ENCODE results near the gene DSCAML1.
"Not testable (repeated sequence)": the region's sequence is repeated elsewhere in the genome, so short reads cannot be mapped to it uniquely, and the experiment has no call there.

The DSCAML1 gene

DNA sequence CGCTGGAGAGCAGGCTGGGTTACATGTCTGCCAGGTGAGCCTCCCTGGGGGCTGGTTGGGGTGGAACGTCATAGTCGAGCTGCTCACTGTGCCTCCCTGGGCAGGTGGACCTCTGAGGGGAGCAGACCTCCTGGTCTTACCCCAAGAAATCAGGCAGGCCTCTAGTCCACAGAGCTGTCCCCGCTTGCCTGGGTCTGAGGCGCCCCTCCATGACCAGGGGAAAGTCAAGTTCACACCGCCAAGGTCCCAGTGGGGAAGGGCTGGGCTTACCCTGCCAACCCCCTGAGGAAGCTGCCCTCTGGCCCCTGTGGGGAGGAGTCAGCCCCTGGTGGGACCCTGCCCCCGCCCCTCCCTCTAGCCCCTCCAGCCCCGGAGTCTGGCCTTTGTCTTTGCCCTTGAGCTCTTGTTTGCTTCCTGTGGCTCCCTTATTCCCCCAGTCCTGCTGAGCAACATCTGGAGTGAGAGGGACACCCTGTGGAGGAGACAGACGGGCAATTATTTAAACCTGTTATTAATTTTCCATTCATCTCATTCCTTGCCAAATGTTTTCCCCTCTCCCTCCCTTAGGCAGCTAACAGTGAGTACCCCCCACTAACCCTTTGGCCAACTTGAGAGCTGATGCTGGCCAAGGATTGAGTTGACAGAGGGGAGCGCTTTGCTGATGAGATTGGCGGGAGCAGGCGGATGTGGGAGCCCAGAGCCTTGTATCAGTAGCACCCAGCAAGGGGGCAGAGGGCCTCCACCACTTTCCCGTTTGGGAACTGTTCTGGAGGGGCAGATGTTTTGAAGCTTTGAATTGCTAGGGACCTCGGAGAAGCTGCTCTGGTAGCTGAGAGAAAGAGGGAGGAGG, 385.9 kb downstream of the DSCAML1 start:
- no peak for DNase-seq (ENCODE audit: extremely low read depth, low read depth)
- TF ChIP-seq, protein P1, sequence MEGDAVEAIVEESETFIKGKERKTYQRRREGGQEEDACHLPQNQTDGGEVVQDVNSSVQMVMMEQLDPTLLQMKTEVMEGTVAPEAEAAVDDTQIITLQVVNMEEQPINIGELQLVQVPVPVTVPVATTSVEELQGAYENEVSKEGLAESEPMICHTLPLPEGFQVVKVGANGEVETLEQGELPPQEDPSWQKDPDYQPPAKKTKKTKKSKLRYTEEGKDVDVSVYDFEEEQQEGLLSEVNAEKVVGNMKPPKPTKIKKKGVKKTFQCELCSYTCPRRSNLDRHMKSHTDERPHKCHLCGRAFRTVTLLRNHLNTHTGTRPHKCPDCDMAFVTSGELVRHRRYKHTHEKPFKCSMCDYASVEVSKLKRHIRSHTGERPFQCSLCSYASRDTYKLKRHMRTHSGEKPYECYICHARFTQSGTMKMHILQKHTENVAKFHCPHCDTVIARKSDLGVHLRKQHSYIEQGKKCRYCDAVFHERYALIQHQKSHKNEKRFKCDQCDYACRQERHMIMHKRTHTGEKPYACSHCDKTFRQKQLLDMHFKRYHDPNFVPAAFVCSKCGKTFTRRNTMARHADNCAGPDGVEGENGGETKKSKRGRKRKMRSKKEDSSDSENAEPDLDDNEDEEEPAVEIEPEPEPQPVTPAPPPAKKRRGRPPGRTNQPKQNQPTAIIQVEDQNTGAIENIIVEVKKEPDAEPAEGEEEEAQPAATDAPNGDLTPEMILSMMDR (IDR thresholded peaks at IDR 0.05; ENCODE audit: low read depth, low read length): no peak

DNA sequence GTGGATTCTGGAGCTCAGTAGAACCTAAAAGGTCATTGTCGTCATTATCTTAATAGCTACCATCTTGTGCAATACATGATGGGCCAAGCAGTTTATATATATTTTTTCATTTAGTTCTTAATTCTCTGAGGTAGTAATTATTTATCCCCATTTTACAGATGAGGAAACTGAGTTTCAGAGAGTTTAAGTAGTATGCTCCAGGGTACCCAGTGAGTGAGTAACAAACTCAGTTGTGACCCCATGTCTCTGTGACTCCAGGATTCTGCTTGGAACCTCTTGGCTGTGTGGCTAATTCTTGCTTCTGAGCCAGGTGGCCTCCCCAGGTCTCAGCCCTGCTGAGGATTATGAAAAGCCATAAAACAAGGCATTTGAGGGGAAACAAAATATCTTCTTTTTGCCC, 386.8 kb downstream of the DSCAML1 start:
- TF ChIP-seq, protein P1 (IDR thresholded peaks at IDR 0.05; ENCODE audit: low read depth, low read length): no peak
- no peak for DNase-seq (ENCODE audit: extremely low read depth, low read depth)

DNA sequence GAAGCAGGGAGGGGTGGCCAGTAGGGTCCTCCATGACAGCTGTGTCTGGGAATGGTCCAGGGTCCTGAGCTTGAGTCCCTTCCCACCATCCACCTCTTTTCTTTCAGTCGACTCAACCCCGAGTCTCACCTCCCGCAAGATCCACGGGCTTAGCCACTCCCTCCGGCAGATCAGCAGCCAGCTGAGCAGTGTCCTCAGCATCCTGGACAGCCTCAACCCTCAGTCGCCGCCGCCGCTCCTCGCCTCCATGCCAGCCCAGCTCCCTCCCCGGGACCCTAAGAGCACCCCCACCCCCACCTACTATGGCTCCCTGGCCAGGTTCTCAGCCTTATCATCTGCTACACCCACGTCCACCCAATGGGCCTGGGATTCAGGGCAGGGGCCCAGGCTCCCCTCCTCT, 387.5 kb downstream of the DSCAML1 start:
- TF ChIP-seq, protein P1 (IDR thresholded peaks at IDR 0.05; ENCODE audit: low read depth, low read length): no peak

DNA sequence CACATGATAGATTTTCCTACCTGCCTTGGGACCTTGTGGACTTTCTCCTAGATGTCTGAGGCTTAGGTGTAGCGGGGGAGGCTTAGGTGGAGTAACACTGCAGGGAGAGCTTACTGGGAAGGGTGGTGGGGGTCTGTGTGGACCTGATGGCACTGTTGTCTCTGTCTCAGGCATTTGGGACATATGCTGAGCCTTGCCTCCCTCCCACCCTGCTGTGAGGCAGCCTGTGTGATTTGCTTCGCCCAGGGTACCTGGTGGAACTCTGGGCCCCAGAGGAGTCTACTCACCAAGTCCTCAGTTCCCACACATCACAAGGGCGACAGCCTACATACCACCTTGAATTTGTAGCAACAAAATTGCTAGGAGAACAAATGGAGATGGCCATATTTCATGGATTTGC, 388.7 kb downstream of the DSCAML1 start:
- TF ChIP-seq, protein P1 (IDR thresholded peaks at IDR 0.05; ENCODE audit: low read depth, low read length): no peak
- DNase-seq (ENCODE audit: extremely low read depth, low read depth): no peak

More for the DNA sequence above, 387.5 kb downstream of the DSCAML1 start:
- no peak for DNase-seq (ENCODE audit: extremely low read depth, low read depth)

DNA sequence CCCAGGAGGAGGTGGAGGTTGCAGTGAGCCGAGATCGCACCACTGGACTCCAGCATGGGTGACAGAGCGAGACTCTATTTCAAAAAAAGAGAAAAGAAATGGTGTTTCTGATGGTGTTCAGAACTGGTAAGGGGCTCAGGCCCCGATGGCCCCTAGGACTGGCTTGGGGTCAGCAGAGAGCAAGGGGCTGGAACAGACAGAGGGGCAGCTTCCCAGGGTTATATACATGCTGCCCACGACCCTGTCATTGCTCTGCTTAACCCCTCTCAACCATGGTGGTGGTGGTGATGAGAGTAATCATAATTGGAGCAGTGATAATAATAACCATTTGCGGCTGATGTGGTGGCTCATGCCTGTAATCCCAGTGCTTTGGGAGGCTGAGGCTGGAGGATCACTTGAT, 390.0 kb downstream of the DSCAML1 start:
- no peak for DNase-seq (ENCODE audit: extremely low read depth, low read depth)
- TF ChIP-seq, protein P1 (IDR thresholded peaks at IDR 0.05; ENCODE audit: low read depth, low read length): no peak

DNA sequence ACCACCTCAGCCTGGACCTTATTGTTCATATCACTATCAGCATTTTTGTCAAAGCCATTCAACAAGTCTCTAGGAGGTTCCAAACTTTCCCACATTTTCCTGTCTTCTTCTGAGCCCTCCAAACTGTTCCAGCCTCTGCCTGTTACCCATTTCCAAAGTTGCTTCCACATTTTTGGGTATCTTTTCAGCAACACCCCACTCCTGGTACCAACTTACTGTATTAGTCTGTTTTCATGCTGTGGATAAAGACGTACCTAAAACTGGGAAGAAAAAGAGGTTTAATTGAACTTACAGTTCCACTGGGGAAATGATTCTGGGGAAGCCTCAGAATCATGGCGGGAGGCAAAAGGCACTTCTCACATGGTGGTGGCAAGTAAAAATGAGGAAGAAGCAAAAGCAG, 391.1 kb downstream of the DSCAML1 start:
- not testable (repeated sequence) for DNase-seq (ENCODE audit: extremely low read depth, low read depth)

DNA sequence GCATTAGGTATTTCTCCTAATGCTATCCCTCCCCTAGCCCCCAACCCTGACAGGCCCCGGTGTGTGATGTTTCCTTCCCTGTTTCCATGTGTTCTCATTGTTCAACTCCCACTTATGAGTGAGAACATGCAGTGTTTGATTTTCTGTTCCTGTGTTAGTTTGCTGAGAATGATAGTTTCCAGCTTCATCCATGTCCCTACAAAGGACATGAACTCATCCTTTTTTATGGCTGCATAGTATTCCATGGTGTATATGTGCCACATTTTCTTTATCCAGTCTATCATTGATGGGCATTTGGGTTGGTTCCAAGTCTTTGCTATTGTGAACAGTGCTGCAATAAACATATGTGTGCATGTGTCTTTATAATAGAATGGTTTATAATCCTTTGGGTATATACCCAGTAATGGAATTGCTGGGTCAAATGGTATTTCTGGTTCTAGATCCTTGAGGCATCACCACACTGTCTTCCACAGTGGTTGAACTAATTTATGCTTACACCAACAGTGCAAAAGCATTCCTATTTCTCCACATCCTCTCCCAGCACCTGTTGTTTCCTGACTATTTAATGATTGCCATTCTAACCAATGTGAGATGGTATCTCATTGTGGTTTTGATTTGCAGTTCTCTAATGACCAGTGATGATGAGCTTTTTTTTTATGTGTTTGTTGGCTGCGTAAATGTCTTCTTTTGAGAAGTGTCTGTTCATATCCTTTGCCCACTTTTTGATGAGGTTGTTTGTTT, 397.7 kb downstream of the DSCAML1 start:
- DNase-seq (ENCODE audit: extremely low read depth, low read depth): not testable (repeated sequence)

DNA sequence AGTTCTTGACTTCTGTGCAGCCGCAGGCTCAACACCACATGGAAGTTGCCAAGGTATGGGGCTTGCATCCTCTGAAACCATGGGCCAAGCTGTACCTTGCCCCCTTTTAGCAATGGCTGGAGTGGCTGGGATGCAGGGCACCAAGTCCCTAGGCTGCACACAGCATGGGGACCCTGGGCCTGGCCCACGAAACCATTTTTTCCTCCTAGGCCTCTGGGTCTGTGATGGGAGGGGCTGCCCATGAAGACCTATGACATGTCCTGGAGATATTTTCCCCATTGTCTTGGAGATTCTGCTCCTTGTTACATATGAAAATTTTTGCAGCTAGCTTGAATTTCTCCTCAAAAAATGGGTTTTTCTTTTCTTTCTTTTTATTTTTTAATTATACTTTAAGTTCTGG, 398.4 kb downstream of the DSCAML1 start:
- DNase-seq (ENCODE audit: extremely low read depth, low read depth): not testable (repeated sequence)

DNA sequence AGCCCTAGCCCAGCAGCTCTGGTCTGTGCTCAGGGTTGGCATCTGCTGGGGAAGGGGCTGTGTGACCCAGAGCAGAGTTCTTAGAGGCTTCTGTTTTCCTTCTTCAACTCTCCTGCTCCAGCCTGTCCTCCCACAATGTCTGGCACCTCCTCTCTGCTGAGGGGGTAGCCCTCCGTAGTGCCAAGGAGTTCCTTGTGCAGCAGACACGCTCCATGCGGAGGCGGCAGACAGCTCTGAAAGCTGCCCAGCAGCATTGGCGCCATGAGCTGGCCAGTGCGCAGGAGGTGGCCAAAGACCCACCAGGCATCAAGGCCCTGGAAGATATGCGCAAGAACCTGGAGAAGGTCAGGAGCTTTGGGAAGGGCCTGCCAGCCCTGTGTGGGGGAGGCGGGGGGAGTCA, 400.0 kb downstream of the DSCAML1 start:
- no peak for DNase-seq (ENCODE audit: extremely low read depth, low read depth)
- TF ChIP-seq, protein P1 (IDR thresholded peaks at IDR 0.05; ENCODE audit: low read depth, low read length): no peak
